ENCODE data around the gene CDA.

The CDA gene

DNA sequence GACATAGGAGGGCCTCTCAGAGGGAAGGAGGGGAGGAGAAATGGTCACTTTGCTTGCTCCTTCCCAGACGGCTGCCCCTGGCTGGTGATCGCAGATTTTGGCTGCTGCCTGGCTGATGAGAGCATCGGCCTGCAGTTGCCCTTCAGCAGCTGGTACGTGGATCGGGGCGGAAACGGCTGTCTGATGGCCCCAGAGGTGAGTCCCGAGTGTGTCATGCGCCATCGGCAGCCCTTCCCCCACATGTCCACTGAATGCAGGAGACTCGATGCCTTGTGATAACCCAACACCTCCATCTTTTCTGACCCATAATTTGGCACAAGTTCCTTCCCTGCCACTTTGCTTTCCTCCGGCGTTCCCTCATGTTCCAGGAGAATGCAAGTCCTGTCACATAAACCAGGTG is 59.5 kb downstream of the CDA start:
- DNase-seq (ENCODE audit: low read depth in 2 of 2): no peak

DNA sequence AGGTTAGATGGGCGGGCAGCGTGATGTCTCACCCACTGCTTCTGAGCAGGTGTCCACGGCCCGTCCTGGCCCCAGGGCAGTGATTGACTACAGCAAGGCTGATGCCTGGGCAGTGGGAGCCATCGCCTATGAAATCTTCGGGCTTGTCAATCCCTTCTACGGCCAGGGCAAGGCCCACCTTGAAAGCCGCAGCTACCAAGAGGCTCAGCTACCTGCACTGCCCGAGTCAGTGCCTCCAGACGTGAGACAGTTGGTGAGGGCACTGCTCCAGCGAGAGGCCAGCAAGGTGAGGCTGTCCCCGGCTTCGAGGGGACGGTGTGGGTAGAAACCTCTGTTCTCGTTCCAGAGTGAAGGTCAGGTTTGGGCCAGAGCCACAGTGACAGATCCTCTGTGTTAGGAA is 60.0 kb downstream of the CDA start:
- DNase-seq (ENCODE audit: low read depth in 2 of 2): no peak

DNA sequence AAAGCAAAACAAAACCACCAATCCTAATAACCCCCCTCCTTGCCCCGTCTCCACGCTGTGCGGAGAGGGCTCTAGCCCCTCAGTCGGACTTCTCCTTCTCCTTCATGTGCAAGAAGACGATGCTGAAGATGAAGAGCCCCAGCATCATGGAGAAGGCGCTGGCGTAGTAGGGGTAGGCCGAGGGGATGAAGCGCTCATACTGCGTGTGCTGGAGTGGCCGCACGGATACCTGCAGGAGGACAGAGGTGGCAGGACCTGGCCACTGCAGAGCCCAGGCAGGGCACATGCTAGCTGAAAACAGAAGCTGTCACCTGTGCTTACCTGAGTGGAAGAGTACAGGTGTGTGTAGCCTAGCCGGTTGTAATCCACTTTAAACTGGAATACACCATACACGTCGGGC is 63.4 kb downstream of the CDA start:
- no peak for DNase-seq (ENCODE audit: low read depth in 2 of 2)

DNA sequence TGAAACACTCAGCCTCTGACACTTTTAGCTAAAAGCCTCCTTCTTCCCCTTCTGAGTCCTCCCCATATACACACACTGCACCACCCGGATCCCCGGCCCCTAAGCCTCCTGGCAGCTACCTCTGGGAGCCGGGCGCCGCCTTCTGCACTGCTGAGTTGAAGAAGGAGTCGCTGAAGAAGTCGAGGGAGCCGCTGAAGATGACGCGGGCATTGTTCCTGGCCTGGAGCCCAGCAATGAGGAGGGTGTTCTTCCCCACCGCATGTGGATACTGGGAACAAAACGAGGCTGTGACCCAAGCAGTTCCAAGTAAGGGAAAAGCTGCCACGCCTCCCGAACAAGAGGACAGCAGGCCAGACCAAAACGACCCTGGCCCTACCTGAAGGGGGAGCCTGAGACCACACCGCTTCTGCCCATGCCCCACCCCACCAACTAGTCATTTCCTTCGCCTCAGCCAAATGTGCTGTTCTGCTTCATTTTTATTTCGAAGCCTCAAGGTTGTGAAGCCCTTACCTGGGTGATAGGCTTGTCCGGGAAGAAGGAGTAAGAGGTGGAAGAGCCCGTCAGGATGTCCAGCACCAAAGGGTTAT is 65.3 kb downstream of the CDA start:
- DNase-seq (ENCODE audit: low read depth in 2 of 2): no peak

DNA sequence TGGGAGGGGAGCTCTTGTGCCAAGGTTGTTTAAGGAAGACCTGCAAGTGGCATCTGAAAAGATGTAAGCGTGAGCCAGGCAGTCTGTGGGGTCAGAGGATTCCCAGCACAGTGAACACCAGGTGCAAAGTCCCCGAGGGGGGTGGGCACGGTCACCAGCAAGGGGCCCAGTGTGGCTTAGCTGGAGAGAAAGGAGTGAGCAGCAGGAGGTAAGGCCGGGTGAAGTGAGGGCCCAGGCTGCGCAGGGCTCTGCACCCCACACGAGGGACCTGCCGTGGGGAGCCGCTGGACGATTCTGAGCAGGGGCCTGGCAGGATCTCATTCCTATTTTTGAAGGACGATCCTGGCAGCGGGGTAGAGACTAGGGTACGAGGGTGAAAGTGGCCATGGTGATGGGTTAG is 68.1 kb downstream of the CDA start:
- DNase-seq (ENCODE audit: low read depth in 2 of 2): no peak

DNA sequence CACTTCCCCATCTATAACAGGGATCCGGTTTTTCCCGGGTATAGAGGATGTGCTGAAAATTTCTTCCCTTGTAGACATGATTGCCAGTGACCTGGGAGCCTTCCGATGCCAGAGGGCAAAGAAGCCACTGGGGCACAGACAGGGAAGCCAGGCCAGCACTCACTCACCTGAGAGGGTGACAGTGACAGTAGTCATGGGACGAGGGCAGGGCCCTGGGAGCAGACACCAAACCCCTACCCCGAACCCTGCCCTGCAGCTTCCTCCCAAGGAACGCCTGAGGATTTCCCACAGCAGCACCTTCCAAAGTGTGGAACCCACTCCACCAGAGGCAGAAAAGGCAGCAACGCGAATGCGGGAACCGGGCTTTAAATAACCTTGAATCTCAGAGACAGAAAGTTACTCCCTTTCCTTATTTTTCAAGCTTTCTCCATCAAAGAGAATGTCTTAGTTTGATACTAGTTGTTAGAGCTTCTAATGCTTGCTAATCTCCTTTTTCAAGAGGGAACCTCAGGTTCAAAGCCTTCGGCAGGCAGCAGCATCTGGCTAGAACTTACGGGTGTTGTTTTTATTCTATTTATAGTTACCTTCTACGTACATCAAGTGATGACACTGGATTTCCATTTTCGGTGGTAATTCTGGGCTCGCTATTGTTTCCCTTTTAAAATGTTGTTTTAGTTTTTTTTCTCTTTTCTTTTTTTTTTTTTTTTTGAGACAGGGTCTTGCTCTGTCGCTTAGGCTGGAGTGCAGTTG is 69.4 kb downstream of the CDA start:
- no peak for DNase-seq (ENCODE audit: low read depth in 2 of 2)

DNA sequence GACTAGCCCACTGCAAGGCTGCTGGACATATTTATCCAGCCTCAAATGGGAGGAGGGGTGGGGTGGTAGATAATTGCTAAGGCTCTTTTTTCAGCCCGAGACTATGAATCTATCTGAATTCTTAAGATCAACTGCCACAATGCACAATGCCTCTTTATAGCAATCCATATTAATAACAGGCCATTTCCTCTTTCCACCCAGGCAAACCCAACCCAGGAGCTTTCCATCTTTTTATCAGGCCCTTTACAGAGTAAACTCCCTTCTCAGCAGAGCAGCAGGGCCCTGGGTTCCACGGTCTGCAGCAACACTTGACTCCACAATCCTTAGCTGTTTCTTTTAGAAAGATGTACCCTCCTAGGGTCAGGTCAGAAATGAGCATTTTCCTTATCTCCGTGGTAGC is 71.5 kb downstream of the CDA start:
- no peak for DNase-seq (ENCODE audit: low read depth in 2 of 2)

DNA sequence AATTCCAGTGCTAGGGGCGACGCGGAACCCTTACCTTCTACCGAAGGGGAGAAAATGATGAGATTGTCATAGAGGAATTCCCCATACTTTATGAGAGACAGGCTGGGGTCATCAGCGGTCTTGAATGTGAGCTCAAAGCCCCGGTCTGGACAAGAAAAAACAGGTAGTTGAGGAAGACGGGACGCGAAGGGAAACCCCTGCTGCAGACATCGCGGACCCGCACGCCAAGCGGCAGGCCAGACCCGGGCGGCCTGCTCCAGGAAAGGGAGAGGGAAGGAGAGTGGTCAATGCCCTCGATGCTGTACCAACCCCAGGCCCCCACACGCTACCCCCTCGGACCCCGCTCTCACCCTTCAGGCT is 71.9 kb downstream of the CDA start:
- DNase-seq (ENCODE audit: low read depth in 2 of 2): no peak

DNA sequence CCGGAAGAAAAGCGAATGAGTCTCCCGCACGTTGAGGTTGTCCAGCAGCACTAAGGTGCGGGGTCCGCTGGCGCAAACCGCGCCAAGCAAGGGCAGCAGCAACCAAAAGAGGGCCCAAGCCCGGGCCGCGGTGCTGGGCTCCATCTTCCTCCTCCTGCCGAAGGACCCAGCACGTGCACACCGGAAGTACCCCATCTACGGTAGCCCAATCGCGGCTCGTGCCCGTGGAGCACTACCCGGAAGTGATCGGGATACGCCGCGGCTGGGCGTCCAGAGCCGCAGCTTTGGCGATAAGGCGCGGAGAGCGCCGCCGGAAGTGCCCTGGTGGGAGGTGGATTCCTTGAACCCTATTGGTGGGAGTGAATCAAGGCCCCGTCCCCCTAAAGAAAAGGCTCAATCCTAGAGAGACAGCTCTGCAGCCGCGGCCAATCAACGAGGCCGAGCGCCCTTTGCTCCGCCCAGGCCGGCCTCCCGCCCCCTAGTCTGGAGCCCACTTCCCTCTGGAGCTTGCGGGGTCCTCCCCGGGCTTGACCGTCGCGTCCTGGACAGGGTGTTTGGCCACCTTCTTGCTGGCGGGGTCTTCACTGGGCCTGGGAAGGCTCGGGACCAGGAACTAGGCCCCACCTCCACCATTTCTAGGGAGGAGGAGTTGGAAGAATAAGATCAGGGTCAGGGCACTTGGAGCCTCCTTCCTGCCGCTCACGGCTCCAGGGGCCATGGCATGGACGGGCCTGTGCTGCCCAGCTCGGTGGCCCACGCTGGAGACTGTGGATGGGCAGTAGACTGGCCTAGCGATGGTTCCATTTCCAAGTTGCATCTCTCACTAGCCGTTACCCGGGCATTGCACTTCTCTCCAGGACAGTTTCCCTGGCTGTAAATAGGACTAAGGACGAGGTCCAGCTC is 72.6 kb downstream of the CDA start, which contains the start of gene DDOST:
Gene DDOST (minus strand): TSS at position 163 of the 903 bp plus-strand sequence. CDS start 19 bp downstream, at position 144.
- DNase-seq (ENCODE audit: low read depth in 2 of 2): peak; percentile 89 to 91

DNA sequence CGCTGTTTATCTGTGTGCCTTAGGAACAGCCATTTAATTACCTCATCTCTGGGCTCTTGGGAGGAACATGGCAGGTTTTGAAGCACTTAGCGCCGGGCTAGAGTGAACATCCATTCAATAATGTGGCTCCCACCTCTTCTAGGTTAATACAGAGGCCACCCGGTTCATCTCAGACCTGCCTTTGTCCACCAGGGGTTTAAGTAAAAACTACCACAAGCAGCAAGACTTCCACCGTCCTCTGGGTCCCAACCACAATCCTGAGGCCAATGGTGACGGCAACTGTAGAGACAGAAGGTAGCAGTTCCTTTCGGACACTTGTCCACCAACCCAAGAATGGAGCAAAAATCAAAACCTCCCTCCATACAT is 73.2 kb downstream of the CDA start:
- DNase-seq (ENCODE audit: low read depth in 2 of 2): no peak

DNA sequence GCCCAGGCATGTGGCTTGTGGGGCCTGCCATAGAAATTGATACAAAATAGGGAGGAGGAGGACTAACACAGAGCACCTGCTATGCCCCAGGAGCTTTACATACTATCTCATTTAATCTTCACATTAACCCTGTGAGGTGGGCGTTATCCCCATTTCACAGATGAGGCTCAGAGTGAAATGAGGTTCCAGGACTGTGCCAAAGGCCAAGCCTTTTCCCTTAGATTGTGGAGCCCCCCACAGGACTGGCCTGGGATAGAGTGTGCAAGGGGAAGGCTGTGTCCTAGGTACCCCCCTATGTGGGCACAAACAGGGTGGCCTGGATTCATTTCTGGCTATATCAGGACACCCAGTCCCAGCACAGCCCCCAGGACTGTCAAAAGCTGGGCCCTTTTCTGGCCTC is 74.5 kb downstream of the CDA start:
- no peak for DNase-seq (ENCODE audit: low read depth in 2 of 2)

DNA sequence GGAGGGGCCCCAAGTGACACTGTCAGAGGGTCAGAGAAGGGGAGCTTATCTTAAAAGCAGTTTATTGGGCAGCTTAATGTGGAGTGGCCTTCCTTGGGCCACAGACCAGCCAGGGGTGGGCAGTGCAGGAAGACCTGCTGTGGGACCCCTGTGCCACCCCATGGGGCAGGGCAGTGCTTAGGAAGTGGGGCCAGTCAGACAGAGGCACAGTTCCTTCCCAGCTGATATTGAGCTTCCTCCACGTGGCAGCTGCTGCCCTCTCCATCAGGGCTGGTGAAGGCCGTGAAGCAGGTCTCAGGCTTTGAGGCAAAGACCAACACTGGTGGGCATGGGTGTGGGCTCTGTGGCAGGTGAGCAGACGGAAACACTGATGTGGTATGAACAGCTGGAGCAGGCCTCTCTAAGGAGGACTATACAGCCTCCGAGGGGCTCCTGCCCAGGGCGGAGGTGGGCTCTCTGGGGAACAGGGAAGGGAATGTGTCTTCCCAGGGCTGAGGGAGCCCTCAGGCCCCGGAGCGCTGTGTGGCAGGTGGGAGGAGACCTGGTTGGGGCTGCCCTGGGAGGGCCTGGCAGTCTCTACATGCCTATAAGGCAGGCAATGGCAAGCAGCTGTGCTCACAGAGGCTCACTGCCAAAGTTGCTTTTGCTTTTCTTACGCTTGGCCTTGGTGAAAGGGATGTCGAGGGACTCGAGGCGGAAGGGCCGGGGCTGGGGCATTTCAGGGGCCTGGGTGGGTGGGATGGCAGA is 75.2 kb downstream of the CDA start:
- no peak for DNase-seq (ENCODE audit: low read depth in 2 of 2)

DNA sequence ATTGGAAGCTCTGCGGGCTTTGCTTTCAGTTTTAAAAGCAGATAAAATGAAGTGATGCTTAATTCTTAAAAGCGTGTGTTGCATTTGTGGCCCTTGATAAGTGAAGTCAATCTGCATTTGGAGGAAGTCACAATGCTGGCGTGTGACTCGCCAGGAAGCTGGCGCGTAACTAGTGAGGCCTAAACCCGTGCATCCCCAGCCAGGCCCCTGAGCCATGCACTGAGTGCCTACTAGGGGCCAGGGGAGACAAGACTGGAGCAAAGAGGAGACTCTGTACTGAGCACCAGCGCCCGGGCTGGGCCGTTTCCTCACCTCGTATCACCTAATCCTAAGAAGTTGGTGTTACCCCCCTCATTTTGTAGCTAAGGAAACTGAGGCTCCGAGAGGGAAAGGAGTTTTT is 76.8 kb downstream of the CDA start:
- DNase-seq (ENCODE audit: low read depth in 2 of 2): no peak

DNA sequence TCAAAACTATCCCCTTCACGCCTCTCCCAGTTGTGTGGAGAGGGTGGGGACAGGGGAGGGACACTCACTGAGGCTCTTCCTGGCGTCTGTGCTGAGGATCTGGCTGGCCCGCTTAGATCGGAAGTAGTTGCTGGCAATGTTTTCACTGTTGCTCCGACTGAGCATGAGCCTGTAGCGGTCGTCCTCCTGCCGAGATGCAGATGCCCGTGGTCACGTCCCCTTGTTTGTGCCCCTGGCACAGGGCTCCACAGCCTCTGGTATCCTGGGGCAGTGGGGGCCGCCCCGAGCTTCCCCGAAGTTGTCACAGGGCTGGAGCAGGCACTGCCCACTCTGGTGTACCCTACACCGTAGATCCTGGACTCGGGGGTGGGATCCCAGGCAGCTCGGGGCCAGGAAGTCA is 77.2 kb downstream of the CDA start:
- no peak for DNase-seq (ENCODE audit: low read depth in 2 of 2)

DNA sequence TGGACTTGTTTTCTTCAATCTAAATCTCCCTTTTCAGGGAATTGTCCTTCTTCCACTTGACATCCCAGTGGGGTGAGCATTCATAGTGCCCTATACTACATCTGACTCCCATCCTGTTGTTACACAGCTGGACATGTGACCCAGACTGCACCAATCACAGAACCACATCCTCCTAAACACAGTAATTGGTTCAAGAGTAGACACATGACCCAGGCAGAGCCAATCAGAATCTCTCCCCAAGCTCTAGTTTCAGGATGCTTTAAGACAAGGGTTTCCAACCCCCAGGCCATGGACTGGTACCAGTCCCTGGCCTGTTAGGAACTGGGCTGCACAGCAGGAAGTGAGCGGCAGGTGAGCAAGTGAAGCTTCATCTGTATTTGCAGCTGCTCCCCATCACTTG is 77.9 kb downstream of the CDA start:
- no peak for DNase-seq (ENCODE audit: low read depth in 2 of 2)
